Peyer's patch (tissue), 4 donors: ENCODE data around the gene MSANTD1.

ENCODE experiments used
- CTCF ChIP-seq, 6 experiments: fragments of 450-650 bp in 4 of 6; fragments of 200-600 bp in 2 of 6; sonication (generic) in 1 of 6; IDR thresholded peaks; one replicate each; pipeline ENCODE4 v1.5.1; 2017 to 2019; ENCODE audit warnings: antibody characterized with exemption in 6 of 6, mild to moderate bottlenecking in 3 of 6, moderate library complexity in 1 of 6
- POLR2A ChIP-seq, 2 donors: fragments of 450-650 bp; IDR thresholded peaks; one replicate each; pipeline ENCODE4 v1.5.1; 2017; ENCODE audit warnings: antibody characterized with exemption in 2 of 2, mild to moderate bottlenecking in 2 of 2, moderate library complexity in 2 of 2

- TF ChIP-seq CTCF (IDR thresholded peaks at IDR 0.05) (no peak), POLR2A (IDR thresholded peaks at IDR 0.05) (no peak)
Measured at GRCh38 chr4:3268395-3269104, 19.6 kb downstream of the MSANTD1 start.
